T-helper 2 cell (primary cell): ENCODE results near the gene OR4A5.
"Not testable (repeated sequence)": the region's sequence is repeated elsewhere in the genome, so short reads cannot be mapped to it uniquely, and the experiment has no call there.

Experiments used
- DNase-seq, 5 experiments: peaks; one replicate each; pipeline versions ENCODE4 v3.0.0 to v3.0.0-alpha.2; 2012 to 2022
- total RNA-seq, 2 donors: gene quantifications; one replicate each; lab custom pipeline; 2026; lab: John Stamatoyannopoulos, UW

OR4A5 gene
- 0 reads per million in 2 donors for total RNA-seq

GRCh38 chr11:54706532-54706931 lies at the start of gene OR4A5:
Gene OR4A5, plus strand, starts transcription at chr11:54706832. Its CDS starts 53 bp downstream, at chr11:54706885.
- DNase-seq, result not testable (repeated sequence)

GRCh38 chr11:54720094-54720493 lies 13.5 kb downstream of the OR4A5 start:
- DNase-seq, result not testable (repeated sequence)
